GM12878 (cell line): ENCODE measurements around the gene USP36. TPM values are rescaled to one million over a fixed set of nuclear protein-coding genes. Genes with fewer than 3 reads are reported as not detected.

Experiments used
- ASH2L ChIP-seq: fragments of 300-600, 200-600 bp; sonication (generic); IDR thresholded peaks from 2 replicates; pipeline ENCODE4 v1.6.1; 2017; ENCODE audit warnings: low read depth, mild to moderate bottlenecking, borderline replicate concordance
- ATF7 ChIP-seq: fragments of 450-650 bp; IDR thresholded peaks from 2 replicates; pipeline ENCODE4 v1.6.1; 2016; ENCODE audit warnings: low read depth, mild to moderate bottlenecking
- BCLAF1 ChIP-seq: fragments of 450-650 bp; IDR thresholded peaks from 2 replicates; pipeline ENCODE4 v1.6.1; 2017; ENCODE audit warnings: antibody characterized with exemption, mild to moderate bottlenecking, moderate library complexity
- BRCA1 ChIP-seq: IDR thresholded peaks from 2 replicates; pipeline ENCODE4 v1.6.1; 2011; ENCODE audit warnings: low read depth, low read length, improper control_type of control experiment
- CBFB ChIP-seq: IDR thresholded peaks from 2 replicates; pipeline ENCODE4 v1.6.1; 2016; ENCODE audit warnings: antibody characterized with exemption, low read depth
- EGR1 ChIP-seq, 2 experiments: IDR thresholded peaks; 1 replicate in 1 of 2; 2 replicates in 1 of 2; pipeline ENCODE4 v1.6.1; 2011 to 2012; ENCODE audit warnings: low read depth in 2 of 2, low read length in 2 of 2, borderline replicate concordance in 1 of 2, mild to moderate bottlenecking in 1 of 2, moderate library complexity in 1 of 2
- GATAD2B ChIP-seq: fragments of 450-650 bp; conservative IDR thresholded peaks from 2 replicates; pipeline ENCODE4 v1.6.1; 2017; ENCODE audit warnings: low read depth, mild to moderate bottlenecking, moderate library complexity
- IRF5 ChIP-seq: fragments of 450-650 bp; IDR thresholded peaks from 2 replicates; pipeline ENCODE4 v1.6.1; 2017; ENCODE audit warnings: borderline replicate concordance
- NFIC ChIP-seq: IDR thresholded peaks from 2 replicates; pipeline ENCODE4 v1.6.1; 2012; ENCODE audit warnings: low read depth, mild to moderate bottlenecking, inconsistent platforms, low read length, moderate library complexity
- WRNIP1 ChIP-seq: IDR thresholded peaks from 2 replicates; pipeline ENCODE4 v1.6.1; 2011; ENCODE audit warnings: low read depth, low read length, improper control_type of control experiment, borderline replicate concordance
- ZNF622 ChIP-seq: fragments of 450-650 bp; IDR thresholded peaks from 2 replicates; pipeline ENCODE4 v1.6.1; 2017; ENCODE audit warnings: mild to moderate bottlenecking, inconsistent platforms
- polyA plus RNA-seq, 11 experiments: library from polyadenylated mRNA; depleted of rRNA in 4 of 11; unstranded in 6 of 11; stranded (reverse) in 5 of 11; fragments of >200 nt; fragmentation: Nextera tagmentation in 4 of 11; fragmentation: Illumina TruSeq in 1 of 11; extraction: Ambion mirVana in 4 of 11; extraction: Trizol in 1 of 11; gene quantifications; 1 replicate in 1 of 11; 2 replicates in 10 of 11; pipeline versions ENCODE4 v1.2.1 to v1.2.3, GENCODE V29; 2011 to 2016; ENCODE audit warnings: inconsistent platforms in 2 of 11, missing spikeins in 2 of 11, low read depth in 1 of 11
- total RNA-seq, 4 experiments: library from RNA; depleted of rRNA in 3 of 4; stranded (reverse); fragments of >200 nt in 3 of 4; fragmentation: Illumina TruSeq in 1 of 4; extraction: Trizol in 1 of 4; gene quantifications; 2 replicates each; pipeline versions ENCODE4 v1.2.1 to v1.2.3, GENCODE V29; 2013 to 2021
- TF ChIP-seq, protein P1 (sequence below): IDR thresholded peaks from 2 replicates; pipeline ENCODE4 v1.6.1; 2011; ENCODE audit warnings: low read depth, mild to moderate bottlenecking, low read length, moderate library complexity, borderline replicate concordance; ENCODE audit errors: extremely low read depth
- TF ChIP-seq, protein P2 (sequence below): fragments of 450-650 bp; IDR thresholded peaks from 2 replicates; pipeline ENCODE4 v1.6.1; 2017; ENCODE audit warnings: mild to moderate bottlenecking, moderate library complexity
- TF ChIP-seq, protein P3 (sequence below): fragments of 450-650 bp; IDR thresholded peaks from 2 replicates; pipeline ENCODE4 v1.6.1; 2016; ENCODE audit warnings: mild to moderate bottlenecking
- TF ChIP-seq, protein P4 (sequence below): fragments of 450-650 bp; IDR thresholded peaks from 2 replicates; pipeline ENCODE4 v1.6.1; 2017; ENCODE audit warnings: low read depth, mild to moderate bottlenecking, moderate library complexity

Gene USP36
- total and polyA plus RNA-seq, 10 of the 15 experiments (the other 5 are each of a cell fraction or from before 2014, with no cell fraction given) = 7.2 to 65.7 (median 33.6) TPM

DNA sequence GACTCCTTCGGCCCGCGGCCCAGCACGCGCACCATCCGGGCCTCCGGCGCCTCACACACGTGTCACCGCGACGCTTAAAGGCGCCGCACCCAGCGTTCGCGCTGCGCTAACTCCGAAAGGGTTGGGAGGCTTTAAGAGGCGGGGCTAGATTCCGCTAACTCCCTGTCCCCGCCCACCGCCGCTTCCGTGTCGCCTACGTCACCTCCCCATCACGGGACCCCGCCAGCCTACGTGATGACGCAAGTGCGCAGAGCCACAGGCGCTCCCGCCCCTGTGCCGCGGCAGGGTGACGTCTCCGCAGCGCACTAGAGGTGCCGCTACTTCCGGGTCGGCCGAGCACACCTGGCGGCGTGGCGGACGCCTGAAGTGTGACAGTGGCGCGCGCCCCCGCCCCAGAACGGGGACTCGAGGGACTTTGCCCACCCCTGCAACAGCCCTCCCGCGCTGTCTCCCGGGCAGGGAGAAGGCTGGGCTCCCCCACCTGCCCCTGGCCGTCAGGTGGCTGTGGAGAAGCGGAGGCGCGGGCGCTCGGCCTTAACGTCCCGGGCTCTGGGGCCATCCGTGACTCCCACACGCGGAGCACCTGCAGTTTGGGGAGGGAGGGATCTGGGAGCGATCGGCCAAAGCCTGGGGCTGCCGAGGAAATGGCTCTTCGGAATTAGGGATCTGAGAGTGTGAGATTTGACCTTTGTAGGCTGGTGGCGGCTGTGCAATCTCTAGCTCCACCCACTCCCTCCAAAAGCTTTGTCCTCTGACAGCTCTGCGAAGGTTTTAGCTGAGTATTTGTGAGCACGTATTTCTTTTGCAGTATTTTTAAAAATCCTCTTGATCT is at the start of gene USP36 (continued):
- peak in 1 of 2 experiments; percentile 92; a peak in 1 of 3 replicates for TF ChIP-seq EGR1 (IDR thresholded peaks at IDR 0.05; ENCODE audit: borderline replicate concordance in 1 of 2, low read depth in 2 of 2, low read length in 2 of 2)
- TF ChIP-seq, protein P1, sequence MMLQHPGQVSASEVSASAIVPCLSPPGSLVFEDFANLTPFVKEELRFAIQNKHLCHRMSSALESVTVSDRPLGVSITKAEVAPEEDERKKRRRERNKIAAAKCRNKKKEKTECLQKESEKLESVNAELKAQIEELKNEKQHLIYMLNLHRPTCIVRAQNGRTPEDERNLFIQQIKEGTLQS = no peak; the same call in 1 of the 2 replicates
- no peak for TF ChIP-seq BRCA1
- no peak for TF ChIP-seq IRF5
- no peak for TF ChIP-seq BCLAF1
- TF ChIP-seq, protein P2, sequence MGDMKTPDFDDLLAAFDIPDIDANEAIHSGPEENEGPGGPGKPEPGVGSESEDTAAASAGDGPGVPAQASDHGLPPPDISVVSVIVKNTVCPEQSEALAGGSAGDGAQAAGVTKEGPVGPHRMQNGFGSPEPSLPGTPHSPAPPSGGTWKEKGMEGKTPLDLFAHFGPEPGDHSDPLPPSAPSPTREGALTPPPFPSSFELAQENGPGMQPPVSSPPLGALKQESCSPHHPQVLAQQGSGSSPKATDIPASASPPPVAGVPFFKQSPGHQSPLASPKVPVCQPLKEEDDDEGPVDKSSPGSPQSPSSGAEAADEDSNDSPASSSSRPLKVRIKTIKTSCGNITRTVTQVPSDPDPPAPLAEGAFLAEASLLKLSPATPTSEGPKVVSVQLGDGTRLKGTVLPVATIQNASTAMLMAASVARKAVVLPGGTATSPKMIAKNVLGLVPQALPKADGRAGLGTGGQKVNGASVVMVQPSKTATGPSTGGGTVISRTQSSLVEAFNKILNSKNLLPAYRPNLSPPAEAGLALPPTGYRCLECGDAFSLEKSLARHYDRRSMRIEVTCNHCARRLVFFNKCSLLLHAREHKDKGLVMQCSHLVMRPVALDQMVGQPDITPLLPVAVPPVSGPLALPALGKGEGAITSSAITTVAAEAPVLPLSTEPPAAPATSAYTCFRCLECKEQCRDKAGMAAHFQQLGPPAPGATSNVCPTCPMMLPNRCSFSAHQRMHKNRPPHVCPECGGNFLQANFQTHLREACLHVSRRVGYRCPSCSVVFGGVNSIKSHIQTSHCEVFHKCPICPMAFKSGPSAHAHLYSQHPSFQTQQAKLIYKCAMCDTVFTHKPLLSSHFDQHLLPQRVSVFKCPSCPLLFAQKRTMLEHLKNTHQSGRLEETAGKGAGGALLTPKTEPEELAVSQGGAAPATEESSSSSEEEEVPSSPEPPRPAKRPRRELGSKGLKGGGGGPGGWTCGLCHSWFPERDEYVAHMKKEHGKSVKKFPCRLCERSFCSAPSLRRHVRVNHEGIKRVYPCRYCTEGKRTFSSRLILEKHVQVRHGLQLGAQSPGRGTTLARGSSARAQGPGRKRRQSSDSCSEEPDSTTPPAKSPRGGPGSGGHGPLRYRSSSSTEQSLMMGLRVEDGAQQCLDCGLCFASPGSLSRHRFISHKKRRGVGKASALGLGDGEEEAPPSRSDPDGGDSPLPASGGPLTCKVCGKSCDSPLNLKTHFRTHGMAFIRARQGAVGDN = peak; percentile 86
- no peak for TF ChIP-seq NFIC
- TF ChIP-seq CBFB = peak; percentile 26; the same call in 1 of the 2 replicates
- TF ChIP-seq, protein P3, sequence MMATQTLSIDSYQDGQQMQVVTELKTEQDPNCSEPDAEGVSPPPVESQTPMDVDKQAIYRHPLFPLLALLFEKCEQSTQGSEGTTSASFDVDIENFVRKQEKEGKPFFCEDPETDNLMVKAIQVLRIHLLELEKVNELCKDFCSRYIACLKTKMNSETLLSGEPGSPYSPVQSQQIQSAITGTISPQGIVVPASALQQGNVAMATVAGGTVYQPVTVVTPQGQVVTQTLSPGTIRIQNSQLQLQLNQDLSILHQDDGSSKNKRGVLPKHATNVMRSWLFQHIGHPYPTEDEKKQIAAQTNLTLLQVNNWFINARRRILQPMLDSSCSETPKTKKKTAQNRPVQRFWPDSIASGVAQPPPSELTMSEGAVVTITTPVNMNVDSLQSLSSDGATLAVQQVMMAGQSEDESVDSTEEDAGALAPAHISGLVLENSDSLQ = peak; percentile 77
- TF ChIP-seq WRNIP1 = no peak
- TF ChIP-seq ASH2L = no peak
- TF ChIP-seq ATF7 = peak; percentile 94
- TF ChIP-seq ZNF622 = no peak
- TF ChIP-seq GATAD2B = peak; percentile 95
- TF ChIP-seq, protein P4, sequence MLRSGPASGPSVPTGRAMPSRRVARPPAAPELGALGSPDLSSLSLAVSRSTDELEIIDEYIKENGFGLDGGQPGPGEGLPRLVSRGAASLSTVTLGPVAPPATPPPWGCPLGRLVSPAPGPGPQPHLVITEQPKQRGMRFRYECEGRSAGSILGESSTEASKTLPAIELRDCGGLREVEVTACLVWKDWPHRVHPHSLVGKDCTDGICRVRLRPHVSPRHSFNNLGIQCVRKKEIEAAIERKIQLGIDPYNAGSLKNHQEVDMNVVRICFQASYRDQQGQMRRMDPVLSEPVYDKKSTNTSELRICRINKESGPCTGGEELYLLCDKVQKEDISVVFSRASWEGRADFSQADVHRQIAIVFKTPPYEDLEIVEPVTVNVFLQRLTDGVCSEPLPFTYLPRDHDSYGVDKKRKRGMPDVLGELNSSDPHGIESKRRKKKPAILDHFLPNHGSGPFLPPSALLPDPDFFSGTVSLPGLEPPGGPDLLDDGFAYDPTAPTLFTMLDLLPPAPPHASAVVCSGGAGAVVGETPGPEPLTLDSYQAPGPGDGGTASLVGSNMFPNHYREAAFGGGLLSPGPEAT = peak; percentile 99
